ENCODE measurements around the gene IPO9. TPM values are rescaled to one million over a fixed set of nuclear protein-coding genes. Genes with fewer than 3 reads are reported as not detected.
"Not testable (repeated sequence)": the region's sequence is repeated elsewhere in the genome, so short reads cannot be mapped to it uniquely, and the experiment has no call there.

IPO9 gene
- polyA plus RNA-seq, 12 donors: 26.6 to 82.6 (median 51.9) TPM; not detected in 1

DNA sequence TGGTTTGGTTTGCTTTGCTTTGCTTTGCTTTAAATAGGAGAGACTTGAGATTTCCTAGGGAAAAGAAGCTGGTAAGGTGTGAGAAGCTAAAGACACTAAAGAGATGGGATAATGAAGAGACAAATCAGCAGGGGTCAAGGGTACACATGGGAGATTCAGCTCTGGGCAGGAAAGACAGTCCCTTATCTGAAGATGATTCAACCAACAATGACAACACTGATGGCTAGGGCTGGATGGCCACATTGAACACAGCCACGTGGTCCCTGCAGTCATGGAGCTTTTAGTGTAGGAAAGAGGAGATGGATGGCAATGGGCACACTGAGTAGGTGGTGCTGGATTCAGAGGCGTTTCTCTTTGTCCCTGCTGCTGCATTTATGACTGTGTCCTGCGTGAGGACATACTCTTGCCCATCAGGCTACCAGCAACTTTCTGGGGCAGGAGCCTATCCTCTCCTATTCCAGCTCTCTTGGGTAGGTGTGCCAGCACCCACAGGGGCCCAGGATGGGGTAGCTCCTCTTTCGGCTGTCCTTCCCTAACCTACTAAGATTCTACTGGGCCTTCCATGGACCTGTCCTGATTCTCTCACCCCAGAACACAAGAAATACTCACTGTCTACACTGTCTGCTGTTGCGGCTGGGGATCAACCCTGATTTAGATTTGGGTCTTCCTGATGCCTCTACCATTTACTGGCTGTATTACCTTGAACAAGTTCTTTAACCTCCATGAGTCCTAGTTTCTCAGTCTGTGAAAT is 58.3 kb downstream of the IPO9 start:
- no peak for DNase-seq

DNA sequence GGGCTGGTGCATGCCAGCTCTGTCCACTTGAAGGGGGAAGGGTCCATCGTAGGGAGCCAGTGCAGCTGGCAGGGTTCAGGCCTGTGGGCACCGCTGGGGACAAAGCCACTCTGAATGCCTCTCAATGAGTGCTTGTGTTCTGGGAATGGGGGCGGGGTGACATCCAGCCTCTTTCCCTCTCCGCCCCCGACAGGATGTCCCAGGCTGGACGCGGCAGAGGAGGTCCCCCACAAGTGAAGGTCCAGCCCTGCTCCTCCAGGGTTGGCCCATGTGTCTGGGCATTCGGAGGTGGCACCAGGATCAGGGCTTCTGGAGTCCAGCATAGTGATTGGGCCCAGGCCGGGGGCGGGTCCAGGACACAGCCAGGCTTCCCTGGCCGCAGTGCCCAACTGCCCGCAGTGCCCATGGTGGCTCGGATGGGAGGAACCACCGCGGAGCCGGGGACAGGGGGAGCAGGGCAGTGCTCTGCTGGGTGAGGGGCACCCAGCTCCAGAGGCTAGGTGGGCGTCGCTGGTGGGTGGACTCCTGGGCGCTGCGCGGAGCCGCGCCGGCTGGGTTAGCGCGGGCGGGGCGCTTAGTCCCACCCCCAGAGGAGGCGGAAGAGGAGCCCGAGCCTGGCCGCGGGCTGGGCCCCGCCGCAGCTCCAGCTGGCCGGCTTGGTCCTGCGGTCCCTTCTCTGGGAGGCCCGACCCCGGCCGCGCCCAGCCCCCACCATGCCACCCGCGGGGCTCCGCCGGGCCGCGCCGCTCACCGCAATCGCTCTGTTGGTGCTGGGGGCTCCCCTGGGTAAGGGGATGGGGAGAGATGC is 59.5 kb downstream of the IPO9 start, which contains the start of gene SHISA4:
Gene SHISA4 (plus strand): TSS at position 617 of the 808 bp plus-strand sequence. CDS start 97 bp downstream, at position 714.
- peak; percentile 51 for DNase-seq

DNA sequence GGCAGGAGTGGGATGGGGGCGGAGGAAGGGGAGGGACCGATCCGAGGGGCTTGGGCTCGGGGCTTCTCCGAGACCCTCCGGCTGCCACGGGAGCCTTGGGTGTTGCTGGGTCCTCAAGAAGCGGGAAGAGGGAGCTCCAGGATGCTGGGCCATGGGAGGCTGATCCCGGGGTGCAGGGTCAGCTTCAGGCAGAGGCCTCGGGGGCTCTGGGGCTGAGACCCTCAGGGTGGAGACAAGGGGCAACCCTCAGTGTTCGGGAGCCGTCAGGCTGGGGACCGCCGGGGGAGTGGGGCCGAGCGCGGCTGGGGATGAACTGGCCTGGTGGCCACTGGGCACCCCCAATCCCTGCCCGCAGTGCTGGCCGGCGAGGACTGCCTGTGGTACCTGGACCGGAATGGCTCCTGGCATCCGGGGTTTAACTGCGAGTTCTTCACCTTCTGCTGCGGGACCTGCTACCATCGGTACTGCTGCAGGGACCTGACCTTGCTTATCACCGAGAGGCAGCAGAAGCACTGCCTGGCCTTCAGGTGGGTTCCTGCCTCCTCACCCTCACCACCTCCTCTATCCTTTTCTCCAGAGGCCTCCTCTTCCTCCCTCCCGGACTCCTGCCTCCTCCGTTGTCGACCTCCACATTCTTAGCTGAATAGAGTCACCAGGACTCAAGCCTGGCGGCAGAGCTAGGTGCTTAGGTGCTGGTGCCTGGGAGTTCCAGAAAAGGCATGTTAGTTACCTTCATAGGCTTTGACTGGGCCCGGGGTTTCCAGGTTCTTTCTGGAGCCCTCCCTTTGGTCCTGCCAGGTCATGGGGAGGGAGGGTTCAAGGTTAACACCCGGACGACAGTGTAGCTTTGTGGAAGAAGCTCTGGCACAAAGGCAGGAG is 60.4 kb downstream of the IPO9 start:
- no peak for DNase-seq

DNA sequence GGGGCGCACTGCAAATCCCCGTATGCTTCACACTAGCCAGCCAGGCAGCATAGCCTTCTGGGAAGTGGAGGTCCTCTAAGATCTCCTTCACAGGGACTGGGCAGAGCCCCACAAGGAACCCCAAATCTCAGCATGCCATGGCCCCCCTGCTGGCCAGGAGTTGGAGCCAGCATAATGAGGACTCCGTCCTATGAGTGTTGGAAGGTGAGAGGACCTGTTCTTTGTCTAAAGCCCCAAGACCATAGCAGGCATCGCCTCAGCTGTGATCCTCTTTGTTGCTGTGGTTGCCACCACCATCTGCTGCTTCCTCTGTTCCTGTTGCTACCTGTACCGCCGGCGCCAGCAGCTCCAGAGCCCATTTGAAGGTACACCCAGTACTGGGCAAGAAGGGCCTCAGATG is 61.3 kb downstream of the IPO9 start:
- DNase-seq: no peak

DNA sequence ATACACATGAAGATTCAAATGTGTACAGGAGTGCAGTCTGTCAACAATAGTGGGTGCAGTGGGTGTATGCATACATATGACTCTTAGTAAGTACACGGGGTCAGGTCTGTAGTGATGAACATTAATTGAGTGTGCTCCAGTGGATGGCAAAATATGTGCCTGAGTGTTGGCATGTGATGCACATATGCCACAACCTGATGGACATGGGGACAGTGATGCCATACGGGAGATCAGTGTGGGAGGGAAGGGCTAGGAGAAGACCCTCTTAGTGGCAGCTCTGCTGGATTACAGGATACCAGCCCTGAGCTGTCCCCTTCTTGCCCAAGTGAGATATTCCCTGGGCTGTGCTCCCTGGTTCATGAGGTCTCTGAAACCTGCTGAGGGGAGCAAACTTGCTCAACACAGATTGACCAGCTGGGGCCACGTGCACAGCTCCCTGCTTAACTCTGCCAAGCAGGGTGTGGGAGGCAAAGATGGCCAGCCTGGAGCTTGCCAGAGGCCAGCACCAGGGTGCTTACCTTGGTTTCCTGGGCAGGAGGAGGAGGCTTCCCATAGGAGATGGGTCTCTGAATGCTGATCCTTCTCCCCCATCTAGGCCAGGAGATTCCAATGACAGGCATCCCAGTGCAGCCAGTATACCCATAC is 62.0 kb downstream of the IPO9 start:
- DNase-seq: no peak

DNA sequence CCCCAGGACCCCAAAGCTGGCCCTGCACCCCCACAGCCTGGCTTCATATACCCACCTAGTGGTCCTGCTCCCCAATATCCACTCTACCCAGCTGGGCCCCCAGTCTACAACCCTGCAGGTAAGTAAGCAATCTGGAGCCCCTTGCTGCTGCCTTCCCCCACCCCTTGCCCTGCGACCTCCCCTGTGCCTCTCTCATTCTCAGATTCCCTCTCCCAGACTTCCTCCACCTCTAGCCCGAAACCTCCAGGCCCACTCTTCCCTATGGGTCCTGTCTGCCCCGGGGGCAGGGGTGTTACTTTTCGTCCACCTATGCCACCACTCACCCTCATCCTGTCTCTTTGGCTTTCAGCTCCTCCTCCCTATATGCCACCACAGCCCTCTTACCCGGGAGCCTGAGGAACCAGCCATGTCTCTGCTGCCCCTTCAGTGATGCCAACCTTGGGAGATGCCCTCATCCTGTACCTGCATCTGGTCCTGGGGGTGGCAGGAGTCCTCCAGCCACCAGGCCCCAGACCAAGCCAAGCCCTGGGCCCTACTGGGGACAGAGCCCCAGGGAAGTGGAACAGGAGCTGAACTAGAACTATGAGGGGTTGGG is 62.6 kb downstream of the IPO9 start:
- no peak for DNase-seq

DNA sequence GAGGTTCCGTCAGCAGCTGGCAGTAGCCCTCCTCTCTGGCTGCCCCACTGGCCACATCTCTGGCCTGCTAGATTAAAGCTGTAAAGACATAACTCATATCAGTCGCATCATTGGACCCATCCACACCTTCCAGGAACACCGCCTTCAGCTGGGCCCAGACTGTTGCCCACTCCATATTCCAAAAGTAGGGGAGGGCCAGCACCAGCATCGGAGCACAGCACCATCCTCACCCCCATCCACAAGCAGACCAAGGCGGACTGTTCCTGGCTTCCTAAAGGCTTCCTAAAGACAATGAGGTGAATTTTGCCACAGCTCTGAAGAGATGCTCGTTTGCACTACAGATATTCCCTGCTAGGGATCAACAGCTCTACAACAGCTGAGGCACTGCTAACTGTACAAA is 63.3 kb downstream of the IPO9 start:
- DNase-seq: no peak

DNA sequence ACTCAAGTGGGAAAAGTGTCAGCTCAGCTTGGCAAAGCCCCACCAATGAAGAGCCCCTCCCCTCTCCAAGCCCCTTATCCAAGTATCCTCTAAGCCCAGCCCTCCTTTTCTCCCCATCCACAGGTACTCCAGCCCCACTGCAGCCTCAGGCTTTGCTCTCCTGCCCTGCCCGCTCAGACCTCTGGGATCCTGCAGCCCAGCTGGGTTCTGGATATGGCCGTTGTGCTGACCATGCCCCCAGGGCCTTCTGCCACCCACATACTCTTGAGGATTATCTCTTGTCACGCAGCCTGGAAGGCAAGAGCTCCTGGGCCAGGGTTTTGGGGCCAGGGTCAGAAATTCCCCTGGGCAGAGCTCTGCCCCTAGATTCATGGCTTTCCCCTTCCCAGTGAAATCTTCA is 64.5 kb downstream of the IPO9 start:
- DNase-seq: no peak

DNA sequence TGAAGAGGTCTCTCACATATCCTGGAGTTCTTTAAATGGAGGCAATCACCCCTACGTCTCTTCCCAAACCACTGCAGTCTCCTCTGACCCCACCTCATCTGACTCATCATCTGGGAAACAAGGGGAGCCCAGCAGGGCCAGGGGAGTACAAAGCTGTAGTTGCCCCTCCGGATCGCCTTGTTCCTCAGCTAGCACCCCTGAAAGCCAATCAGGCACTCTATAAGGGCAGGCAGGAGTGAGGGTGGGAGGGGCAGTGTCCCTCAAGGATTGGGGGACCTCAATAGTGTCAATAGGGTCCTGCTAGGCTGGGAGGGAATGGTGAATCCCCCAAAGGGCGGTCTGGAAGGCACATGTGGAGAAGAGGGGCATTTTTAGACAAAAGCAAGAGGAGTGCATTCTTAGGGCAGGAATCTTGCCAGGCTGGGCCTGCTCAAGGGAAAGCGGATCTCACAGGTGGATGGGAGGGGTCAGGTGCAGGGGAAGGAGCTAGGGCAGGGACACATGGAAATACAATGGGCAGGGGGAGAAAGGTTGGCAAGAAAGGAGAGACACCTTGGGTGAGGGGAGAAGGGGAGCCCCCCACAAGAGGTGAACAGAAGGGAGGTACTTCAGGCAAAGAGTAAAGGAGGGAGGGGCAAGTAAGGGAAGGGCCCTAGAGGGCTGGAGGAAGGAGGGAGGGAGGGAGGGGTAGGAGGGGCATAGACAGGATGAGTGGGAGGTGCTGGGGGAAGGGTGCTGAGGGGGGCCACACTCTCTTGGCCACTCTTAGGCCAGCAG is 65.6 kb downstream of the IPO9 start:
- DNase-seq: no peak

DNA sequence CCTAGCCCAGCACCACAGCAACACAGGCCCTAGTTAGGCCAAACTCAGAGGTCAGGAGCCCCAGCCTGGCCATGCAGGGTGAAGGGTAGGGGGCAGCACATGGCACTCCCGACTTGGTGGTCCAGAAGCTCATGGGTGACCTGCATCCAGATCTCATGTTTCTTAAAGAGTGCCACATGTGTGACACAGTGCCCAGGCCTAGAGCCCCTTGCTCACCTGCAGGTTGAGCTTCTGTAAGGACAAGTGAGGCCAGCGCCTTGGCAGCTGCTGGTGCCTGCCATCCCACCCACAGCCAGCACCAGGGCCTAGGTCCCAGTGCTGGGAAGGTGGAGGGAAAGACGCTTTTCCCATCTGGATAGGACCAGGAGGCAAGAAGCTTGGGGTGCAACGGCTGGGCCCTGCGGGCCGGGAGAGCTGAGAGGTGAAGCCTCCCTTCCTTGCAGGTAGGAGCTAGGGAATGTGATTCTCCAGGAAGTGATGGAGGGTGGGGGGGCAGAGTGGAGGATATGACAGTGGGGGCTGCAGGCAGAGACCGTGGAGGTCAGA is 66.2 kb downstream of the IPO9 start:
- no peak for DNase-seq

DNA sequence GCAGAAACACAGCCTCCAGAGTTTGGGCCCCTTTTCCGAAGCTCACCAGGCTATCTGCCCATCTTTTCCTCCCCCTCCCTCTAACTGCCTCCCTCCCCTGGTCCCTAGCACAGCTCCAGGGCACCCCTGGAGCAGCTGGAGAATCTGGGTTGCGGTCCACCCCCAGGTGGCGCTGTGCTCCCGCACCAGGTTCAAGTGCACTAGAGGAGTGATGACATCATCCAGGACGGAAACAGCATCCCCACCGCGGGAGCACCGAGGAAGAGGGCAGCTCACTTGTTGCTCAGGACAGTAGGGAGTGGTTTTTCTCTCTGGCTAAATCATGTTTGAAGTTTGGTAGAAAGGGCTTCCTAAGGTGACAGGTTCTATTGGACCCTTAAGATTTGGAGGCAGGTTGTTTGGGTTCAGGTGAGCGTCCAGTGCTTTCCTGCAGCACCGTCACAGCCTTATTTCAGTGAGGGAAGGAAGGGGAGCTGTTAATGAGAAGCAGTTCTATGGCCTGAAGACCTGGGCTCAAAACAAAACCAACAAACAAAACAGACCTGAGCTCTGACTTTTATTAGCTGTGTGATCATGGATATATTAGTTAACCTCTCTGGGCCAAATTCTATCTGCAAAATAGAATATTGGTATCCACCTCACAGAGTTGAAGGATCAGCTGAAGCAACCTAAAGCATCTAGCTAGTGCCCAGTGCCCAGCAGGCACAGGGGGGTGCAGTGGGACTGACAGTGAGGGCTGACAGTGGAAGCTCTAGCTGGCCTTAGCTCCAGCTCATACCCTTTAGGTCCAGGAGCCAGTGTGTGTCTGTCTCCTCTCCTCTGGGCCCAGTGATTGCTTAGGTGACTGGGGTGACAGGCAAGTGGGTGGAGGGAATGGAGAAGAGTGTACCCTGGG is 67.2 kb downstream of the IPO9 start:
- peak; percentile 87 for DNase-seq

DNA sequence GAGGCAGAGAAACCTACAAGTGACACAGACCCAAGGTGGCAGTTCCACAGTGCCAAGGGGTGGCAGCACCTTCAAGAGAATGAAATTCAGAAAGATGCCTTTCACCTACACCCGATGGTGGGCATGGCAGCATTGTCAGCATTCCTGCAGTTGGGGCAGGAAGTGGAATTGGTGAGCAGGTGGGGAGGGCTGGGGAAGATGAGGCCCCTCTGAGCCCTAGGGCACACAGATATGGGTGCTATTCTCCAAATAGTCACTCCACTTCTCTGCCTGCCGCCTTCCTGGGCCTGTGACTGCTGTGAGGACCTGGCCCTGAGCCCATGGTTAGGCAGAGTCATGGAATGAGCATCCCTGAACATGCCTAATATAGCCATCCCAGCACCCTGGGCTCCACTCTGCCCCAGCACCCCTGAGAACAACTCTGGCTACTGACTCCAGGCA is 68.0 kb downstream of the IPO9 start:
- no peak for DNase-seq

DNA sequence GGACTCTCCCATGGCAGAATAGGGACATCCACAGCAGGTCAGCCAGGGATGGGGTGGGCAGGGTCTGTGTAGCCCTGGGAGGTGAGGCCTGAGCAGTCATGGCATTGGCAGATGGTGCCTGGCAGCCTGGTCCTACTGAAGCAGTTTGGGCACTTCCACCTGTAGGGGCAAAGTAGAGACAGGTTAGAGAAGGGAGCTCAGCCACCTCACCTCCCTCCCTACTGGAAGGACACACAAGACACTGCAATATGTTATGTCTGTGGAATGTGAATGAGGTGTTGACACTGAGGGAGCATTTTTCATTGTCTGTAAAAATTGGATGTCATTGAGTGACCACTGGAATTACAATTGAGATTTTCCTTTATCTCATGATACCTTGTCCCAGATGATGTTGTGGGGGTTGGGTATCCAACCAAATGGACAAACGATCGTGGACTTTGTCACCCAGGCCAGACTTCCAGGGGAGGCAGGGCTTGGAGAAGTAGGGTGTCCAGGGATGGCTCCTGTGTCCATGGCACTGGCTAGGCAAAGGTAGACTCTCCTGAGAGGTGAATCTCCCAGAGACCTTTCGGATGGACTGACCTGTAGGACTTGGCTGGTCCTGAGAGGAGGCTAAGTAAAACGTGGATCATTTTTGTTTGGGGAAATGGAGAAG is 69.4 kb downstream of the IPO9 start:
- no peak for DNase-seq

DNA sequence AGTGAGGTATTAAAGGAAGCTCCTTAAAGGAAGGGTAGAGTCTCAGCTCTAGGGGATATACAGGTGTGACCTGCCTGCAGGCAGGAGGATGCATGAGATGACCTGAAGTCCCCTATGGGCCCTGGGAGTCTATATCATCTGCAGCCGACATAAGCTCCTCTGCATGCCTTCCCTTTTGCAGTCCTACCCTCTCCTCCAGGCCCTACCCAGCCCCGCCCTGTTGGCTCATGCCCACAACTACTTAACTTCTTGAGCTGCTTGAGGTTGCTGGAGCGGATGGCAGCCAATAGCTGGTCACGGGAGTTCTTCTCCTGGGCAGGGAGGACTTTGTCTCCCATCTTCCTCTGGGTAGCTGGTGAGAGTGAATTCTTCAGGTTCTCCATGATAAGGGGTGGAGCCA is 70.0 kb downstream of the IPO9 start:
- DNase-seq: no peak

DNA sequence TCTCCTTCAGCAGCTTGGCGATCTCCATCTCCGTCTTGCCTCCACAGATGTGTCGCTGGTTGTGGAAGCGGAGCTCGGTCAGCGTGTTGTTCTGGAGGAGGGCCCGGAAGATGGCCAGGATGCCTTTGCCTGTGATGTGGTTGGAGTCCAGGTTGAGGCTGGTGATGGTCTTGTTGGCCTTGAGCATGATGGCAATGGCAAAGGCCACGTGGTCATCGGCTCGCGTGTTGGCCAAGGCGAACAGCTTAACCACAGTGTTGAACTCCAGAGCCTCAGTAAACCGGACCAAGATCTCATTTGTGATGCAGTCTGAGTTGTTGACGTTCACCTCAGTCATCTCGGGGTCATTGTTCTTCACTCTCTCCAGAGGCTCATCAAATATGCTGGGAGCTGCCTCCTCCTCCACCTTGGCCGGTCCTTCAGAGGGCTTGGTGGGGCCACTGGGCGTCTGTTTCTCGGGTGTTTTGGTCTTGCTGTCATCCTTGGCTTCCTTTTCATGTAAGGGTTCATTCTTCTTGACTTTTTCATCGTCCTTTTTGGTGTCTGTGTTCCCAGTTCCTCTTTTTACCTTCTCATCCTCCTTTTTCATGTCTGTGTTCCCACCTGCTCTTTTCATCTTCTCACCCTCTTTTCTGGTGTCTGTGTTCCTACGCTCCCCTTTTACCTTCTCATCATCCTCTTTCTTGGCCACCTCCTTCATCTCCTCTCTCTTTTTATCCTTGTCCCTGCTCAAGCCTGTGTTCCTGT is 70.9 kb downstream of the IPO9 start:
- DNase-seq: no peak

DNA sequence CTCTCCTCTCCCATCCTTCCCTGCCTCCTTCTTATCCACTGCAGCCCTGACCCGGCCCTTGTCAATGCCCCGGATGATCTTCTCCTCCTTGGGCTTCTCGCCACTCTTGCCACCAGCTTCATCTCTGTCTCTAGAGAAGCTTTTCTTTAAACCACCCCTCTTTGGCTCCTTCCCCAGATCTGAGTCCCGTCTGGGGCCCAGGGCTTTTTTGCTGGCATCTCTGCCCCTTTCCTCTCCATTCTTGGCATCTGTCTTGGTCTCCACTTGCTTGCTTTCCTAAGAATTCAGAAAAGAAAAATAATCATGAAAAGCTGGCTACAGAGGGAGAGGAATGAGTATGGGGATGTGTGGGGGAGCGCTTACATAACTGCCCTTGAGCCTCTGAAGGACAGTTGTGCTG is 71.5 kb downstream of the IPO9 start:
- DNase-seq: no peak

DNA sequence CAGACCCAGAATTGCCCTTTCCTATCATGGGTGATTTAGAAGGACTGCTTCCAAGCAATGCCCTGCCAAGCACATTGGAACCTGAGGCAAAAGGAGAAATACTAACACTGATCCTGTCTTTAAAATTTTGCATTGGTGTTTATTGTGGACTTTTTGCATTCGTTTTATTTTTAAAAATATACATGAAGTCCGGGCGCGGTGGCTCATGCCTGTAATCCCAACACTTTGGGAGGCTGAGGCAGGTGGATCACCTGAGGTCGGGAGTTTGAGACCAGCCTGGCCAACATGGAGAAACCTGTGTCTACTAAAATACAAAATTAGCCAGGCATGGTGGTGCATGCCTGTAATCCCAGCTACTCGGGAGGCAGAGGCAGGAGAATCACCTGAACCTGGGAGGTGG is 72.1 kb downstream of the IPO9 start:
- DNase-seq: not testable (repeated sequence)

DNA sequence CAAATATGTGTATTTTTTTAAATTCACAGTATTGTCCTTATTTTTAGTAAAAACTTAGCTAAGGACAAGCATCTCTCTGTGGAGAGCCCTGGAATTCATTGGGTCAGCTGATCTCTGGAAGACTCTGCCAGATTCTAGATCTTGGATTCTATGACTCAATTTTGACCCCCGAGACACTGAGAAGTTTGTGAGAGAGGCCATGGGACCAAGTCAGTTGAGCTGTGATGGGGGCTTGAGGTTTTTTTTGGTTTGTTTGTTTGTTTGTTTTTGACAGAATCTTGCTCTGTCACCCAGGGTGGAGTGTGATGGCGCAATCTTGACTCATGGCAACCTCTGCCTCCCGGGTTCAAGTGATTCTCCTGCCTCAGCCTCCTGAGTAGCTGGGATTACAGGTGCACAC is 73.2 kb downstream of the IPO9 start:
- DNase-seq: no peak
